Osteoblast (primary cell): ENCODE results near the gene CNTD1. TPM values are rescaled to one million over a fixed set of nuclear protein-coding genes. Genes with fewer than 3 reads are reported as not detected.

Experiments
- DNase-seq: peaks from one replicate; pipeline ENCODE4 v3.0.0; 2011; ENCODE audit warnings: low spot score, mixed read lengths; ENCODE audit not compliant: insufficient read length; ENCODE audit errors: missing footprints
- H2AFZ ChIP-seq: 2 replicates; pipeline ENCODE4 v1.6.0; 2011; ENCODE audit warnings: mild to moderate bottlenecking, low read length
- H3K27ac ChIP-seq: 2 replicates; pipeline ENCODE4 v1.5.1; 2011; ENCODE audit warnings: mild to moderate bottlenecking, low read depth, low read length, moderate library complexity
- H3K27me3 ChIP-seq: 2 replicates; pipeline ENCODE4 v1.6.0; 2012; ENCODE audit warnings: mild to moderate bottlenecking, control low read depth, inconsistent platforms, low read length, moderate library complexity; ENCODE audit not compliant: insufficient read depth
- H3K36me3 ChIP-seq: 2 replicates; pipeline ENCODE4 v1.5.1; 2011; ENCODE audit warnings: mild to moderate bottlenecking, low read length, control low read depth, moderate library complexity; ENCODE audit not compliant: insufficient read depth
- H3K4me1 ChIP-seq: 2 replicates; pipeline ENCODE4 v1.5.1; 2011; ENCODE audit warnings: mild to moderate bottlenecking, low read length, control low read depth, moderate library complexity; ENCODE audit not compliant: insufficient read depth
- H3K4me2 ChIP-seq: 2 replicates; pipeline ENCODE4 v1.6.0; 2011; ENCODE audit warnings: mild to moderate bottlenecking, low read length; ENCODE audit not compliant: insufficient read depth
- H3K4me3 ChIP-seq: fragments of 200-600 bp; sonication (generic); 3 replicates; pipeline ENCODE4 v1.5.1; 2012; ENCODE audit warnings: mild to moderate bottlenecking, low read length, inconsistent platforms; ENCODE audit not compliant: insufficient read depth
- H3K79me2 ChIP-seq: 2 replicates; pipeline ENCODE4 v1.6.0; 2012; ENCODE audit warnings: mild to moderate bottlenecking, low read length, control low read depth, inconsistent platforms; ENCODE audit not compliant: insufficient read depth
- H3K9me3 ChIP-seq: 2 replicates; pipeline ENCODE4 v1.5.1; 2011; ENCODE audit warnings: low read depth, low read length, control low read depth
- H4K20me1 ChIP-seq: 2 replicates; pipeline ENCODE4 v1.6.0; 2012; ENCODE audit warnings: mild to moderate bottlenecking, low read length, control low read depth; ENCODE audit not compliant: insufficient read depth
- CTCF ChIP-seq: IDR thresholded peaks from 2 replicates; pipeline ENCODE4 v1.5.1; 2011; ENCODE audit warnings: mild to moderate bottlenecking, low read depth, low read length, moderate library complexity; ENCODE audit errors: extremely low read depth
- total RNA-seq: library from RNA; depleted of rRNA; stranded (reverse); fragments of >200 nt; gene quantifications from 2 replicates; pipeline ENCODE4 v1.2.3, GENCODE V29; 2012

Gene CNTD1
- total RNA-seq, 1 donor, result not detected

GRCh38 chr17:42780851-42781638 lies 17.6 kb upstream of the CNTD1 start:
- no peak for TF ChIP-seq CTCF
- DNase-seq, result peak; percentile 91
- H3K4me3 ChIP-seq, result peak overlapping the region; percentile 74
- H3K27me3 ChIP-seq, result no peaks in the 10 kb centered on the region
- H3K4me2 ChIP-seq, result peak overlapping the region; percentile 83
- peaks cover 15% of the 10 kb centered on the region for H3K79me2 ChIP-seq
- H3K9me3 ChIP-seq, result no peaks in the 10 kb centered on the region
- H3K36me3 ChIP-seq, result peaks cover 24% of the 10 kb centered on the region
- H2AFZ ChIP-seq, result no peak overlapping the region
- H4K20me1 ChIP-seq, result peaks cover 3% of the 10 kb centered on the region
- peak overlapping the region; percentile 8 for H3K27ac ChIP-seq
- H3K4me1 ChIP-seq, result peaks cover 26% of the 10 kb centered on the region

GRCh38 chr17:42781639-42782165 lies 17.0 kb upstream of the CNTD1 start:
- peak overlapping the region; percentile 83 for H3K4me2 ChIP-seq
- no peaks in the 10 kb centered on the region for H3K27me3 ChIP-seq
- TF ChIP-seq CTCF, result no peak
- peaks cover 21% of the 10 kb centered on the region for H3K36me3 ChIP-seq
- peaks cover 3% of the 10 kb centered on the region for H4K20me1 ChIP-seq
- H3K27ac ChIP-seq, result peak overlapping the region; percentile 8
- peaks cover 15% of the 10 kb centered on the region for H3K79me2 ChIP-seq
- H3K4me3 ChIP-seq, result peak overlapping the region; percentile 74
- peak; percentile 92 for DNase-seq
- no peak overlapping the region for H2AFZ ChIP-seq
- peaks cover 25% of the 10 kb centered on the region for H3K4me1 ChIP-seq
- H3K9me3 ChIP-seq, result no peaks in the 10 kb centered on the region

DNA sequence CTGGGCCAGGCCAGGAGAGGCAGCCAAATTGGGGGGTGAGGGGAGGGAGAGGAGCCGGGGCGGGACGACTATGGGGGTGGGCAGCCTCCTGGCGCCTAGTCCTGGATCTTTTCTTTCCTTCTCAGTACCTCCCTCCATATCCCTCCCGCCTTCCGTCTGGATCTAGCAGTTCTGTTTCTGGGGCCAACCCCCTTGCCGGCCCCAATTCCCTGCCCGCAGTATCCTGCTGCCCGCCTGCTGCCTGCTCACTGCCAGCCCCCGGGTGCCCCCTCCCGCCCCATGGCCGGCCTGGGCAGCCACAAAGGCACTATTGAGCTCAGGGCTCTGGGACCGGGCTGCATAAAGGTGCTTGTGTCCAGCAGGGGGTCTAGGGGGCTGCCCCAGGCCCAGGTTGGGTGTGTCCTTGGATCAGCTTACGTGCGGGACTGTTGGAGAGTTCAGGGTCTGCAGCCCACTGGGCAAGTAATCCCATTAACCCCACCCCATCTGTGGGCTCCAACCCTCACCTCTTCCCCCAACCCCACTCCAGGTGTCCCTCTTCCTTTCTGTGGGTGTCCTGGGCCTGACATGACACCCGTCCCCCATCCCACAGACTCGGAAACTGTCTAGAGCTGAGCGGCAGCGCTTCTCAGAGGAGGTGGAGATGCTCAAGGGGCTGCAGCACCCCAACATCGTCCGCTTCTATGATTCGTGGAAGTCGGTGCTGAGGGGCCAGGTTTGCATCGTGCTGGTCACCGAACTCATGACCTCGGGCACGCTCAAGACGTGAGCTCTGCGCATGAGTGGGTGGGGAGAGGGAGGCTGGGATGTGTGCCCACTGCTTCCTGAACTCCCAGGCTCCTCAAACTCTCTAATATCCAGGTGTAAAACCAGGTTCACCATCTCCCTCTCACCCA lies 16.2 kb upstream of the CNTD1 start:
- Histone ChIP-seq H3K36me3 (peaks cover 25% of the 10 kb centered on the region), H4K20me1 (peaks cover 3% of the 10 kb centered on the region), H3K4me1 (peaks cover 25% of the 10 kb centered on the region), H2AFZ (no peak overlapping the region), H3K9me3 (no peaks in the 10 kb centered on the region), H3K27ac (peak overlapping the region; percentile 34), H3K79me2 (peaks cover 15% of the 10 kb centered on the region), H3K4me2 (peak overlapping the region; percentile 83), H3K27me3 (no peaks in the 10 kb centered on the region), H3K4me3 (peak overlapping the region; percentile 74)
- TF ChIP-seq CTCF, result no peak
- DNase-seq, result no peak
